ENCODE measurements around the gene GABRP. TPM values are rescaled to one million over a fixed set of nuclear protein-coding genes. Genes with fewer than 3 reads are reported as not detected.

Gene GABRP
- total RNA-seq, 2 donors from 2014 or later: 1.1 to 1.9 TPM

DNA sequence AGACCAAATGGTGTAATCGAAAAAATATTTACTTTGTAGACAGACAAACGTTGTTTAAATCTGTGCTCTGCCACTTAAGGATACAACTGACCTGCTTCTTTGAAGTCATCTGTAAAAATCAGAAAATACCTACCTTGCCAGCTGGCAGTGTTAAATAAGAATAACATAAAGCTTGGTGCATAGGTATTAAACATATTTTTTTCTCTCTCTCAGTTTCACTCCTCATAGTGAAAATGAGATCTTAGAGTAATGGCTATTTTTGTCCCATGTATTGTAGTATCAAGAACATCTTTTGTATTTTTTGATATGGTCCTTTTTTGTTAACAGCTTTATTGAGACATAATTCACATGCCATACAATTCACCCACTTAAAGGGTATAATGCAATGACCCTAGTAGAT, 60.3 kb downstream of the GABRP start:
- H3K4me1 ChIP-seq (ENCODE audit: control insufficient read depth, insufficient read depth, low read length): no peaks in the 10 kb centered on the region

DNA sequence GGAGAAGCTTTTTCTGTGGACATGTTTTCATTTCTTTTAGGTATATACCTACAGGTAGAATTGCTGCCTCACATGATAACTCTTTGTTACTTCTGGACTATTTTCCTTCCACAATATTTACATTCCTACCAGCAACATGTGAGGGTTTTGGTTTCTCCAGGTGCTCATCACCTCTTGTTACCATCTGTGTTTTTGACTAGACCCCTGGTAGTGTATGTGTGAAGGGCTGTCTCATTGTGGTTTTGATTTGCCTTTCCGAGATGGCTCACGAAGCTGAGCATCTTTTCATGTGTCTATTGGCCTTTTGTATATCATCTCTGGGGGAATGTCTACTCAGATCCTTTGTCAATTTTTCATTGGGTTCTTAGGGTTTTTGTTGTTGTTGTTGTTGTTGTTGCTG, 61.1 kb downstream of the GABRP start:
- Mint-ChIP-seq H3K4me1 (no peaks in the 10 kb centered on the region), H3K4me3 (no peak overlapping the region), H3K36me3 (ENCODE audit: low read depth) (no peaks in the 10 kb centered on the region), H3K27me3 (ENCODE audit: insufficient read depth) (peaks cover 2% of the 10 kb centered on the region), H3K27ac (no peak overlapping the region), H3K9me3 (no peaks in the 10 kb centered on the region)
- TF ChIP-seq, protein P1, sequence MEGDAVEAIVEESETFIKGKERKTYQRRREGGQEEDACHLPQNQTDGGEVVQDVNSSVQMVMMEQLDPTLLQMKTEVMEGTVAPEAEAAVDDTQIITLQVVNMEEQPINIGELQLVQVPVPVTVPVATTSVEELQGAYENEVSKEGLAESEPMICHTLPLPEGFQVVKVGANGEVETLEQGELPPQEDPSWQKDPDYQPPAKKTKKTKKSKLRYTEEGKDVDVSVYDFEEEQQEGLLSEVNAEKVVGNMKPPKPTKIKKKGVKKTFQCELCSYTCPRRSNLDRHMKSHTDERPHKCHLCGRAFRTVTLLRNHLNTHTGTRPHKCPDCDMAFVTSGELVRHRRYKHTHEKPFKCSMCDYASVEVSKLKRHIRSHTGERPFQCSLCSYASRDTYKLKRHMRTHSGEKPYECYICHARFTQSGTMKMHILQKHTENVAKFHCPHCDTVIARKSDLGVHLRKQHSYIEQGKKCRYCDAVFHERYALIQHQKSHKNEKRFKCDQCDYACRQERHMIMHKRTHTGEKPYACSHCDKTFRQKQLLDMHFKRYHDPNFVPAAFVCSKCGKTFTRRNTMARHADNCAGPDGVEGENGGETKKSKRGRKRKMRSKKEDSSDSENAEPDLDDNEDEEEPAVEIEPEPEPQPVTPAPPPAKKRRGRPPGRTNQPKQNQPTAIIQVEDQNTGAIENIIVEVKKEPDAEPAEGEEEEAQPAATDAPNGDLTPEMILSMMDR (conservative IDR thresholded peaks at IDR 0.05): no peak
- DNase-seq: no peak
- H3K9me3 ChIP-seq (ENCODE audit: control insufficient read depth, low read length): no peaks in the 10 kb centered on the region
- no peak overlapping the region for H3K27ac ChIP-seq (ENCODE audit: low read depth, low read length)
- H3K27me3 ChIP-seq (ENCODE audit: control insufficient read depth, insufficient read depth, low read length, poor library complexity, severe bottlenecking): no peaks in the 10 kb centered on the region
- H3K9ac ChIP-seq (ENCODE audit: extremely low read depth, low read length, poor library complexity, severe bottlenecking): no peak overlapping the region
- no peak overlapping the region for H3K4me3 ChIP-seq (ENCODE audit: low read length)
- WGBS, 2 experiments (ENCODE audit: insufficient coverage in 1 of 2, insufficient read length in 1 of 2): 68 to 75% methylated on average over 2 of the region's 2 CpGs
- H3K4me1 ChIP-seq (ENCODE audit: control insufficient read depth, insufficient read depth, low read length): no peaks in the 10 kb centered on the region
- no peaks in the 10 kb centered on the region for H3K36me3 ChIP-seq (ENCODE audit: control insufficient read depth, insufficient read depth, low read length)

More for the DNA sequence above, 60.3 kb downstream of the GABRP start:
- TF ChIP-seq, protein P1 (conservative IDR thresholded peaks at IDR 0.05): no peak
- no peak for DNase-seq
- Histone ChIP-seq H3K36me3 (ENCODE audit: control insufficient read depth, insufficient read depth, low read length) (no peaks in the 10 kb centered on the region), H3K9ac (ENCODE audit: extremely low read depth, low read length, poor library complexity, severe bottlenecking) (no peak overlapping the region), H3K27ac (ENCODE audit: low read depth, low read length) (no peak overlapping the region), H3K4me3 (ENCODE audit: low read length) (no peak overlapping the region), H3K9me3 (ENCODE audit: control insufficient read depth, low read length) (no peaks in the 10 kb centered on the region), H3K27me3 (ENCODE audit: control insufficient read depth, insufficient read depth, low read length, poor library complexity, severe bottlenecking) (no peaks in the 10 kb centered on the region)
- H3K27me3 Mint-ChIP-seq (ENCODE audit: insufficient read depth): peaks cover 2% of the 10 kb centered on the region
- no peak overlapping the region for H3K4me3 Mint-ChIP-seq
- H3K9me3 Mint-ChIP-seq: no peaks in the 10 kb centered on the region
- H3K36me3 Mint-ChIP-seq (ENCODE audit: low read depth): no peaks in the 10 kb centered on the region
- WGBS, 2 experiments (ENCODE audit: insufficient coverage in 1 of 2, insufficient read length in 1 of 2): 85 to 100% methylated on average over 2 of the region's 2 CpGs
- no peak overlapping the region for H3K27ac Mint-ChIP-seq
- no peaks in the 10 kb centered on the region for H3K4me1 Mint-ChIP-seq

DNA sequence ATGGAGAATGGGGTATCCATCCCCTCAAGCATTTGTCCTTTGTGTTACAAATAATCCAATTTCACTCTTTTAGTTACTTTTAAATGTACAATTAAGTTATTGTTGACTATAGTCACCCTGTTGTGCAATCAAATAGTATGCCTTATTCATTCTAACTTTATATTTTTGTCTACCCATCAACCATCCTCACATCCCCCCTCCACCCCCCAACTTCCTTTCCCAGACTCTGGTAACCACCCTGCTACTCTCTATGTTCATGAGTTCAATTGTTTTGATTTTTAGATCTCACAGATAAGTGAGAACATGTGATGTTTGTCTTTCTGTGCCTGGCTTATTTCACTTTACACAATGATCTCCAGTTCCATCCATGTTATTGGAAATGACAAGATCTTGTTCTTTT, 62.9 kb downstream of the GABRP start:
- Histone ChIP-seq H3K9ac (ENCODE audit: extremely low read depth, low read length, poor library complexity, severe bottlenecking) (no peak overlapping the region), H3K27me3 (ENCODE audit: control insufficient read depth, insufficient read depth, low read length, poor library complexity, severe bottlenecking) (no peaks in the 10 kb centered on the region), H3K36me3 (ENCODE audit: control insufficient read depth, insufficient read depth, low read length) (no peaks in the 10 kb centered on the region), H3K4me3 (ENCODE audit: low read length) (no peak overlapping the region), H3K9me3 (ENCODE audit: control insufficient read depth, low read length) (no peaks in the 10 kb centered on the region), H3K27ac (ENCODE audit: low read depth, low read length) (no peak overlapping the region), H3K4me1 (ENCODE audit: control insufficient read depth, insufficient read depth, low read length) (no peaks in the 10 kb centered on the region)
- Mint-ChIP-seq H3K9me3 (no peaks in the 10 kb centered on the region), H3K4me3 (no peak overlapping the region), H3K4me1 (no peaks in the 10 kb centered on the region), H3K27ac (no peak overlapping the region), H3K27me3 (ENCODE audit: insufficient read depth) (peaks cover 2% of the 10 kb centered on the region), H3K36me3 (ENCODE audit: low read depth) (no peaks in the 10 kb centered on the region)
- TF ChIP-seq, protein P1 (conservative IDR thresholded peaks at IDR 0.05): no peak
- no peak for DNase-seq

Measured in endodermal cell (in vitro differentiated cells).